GM10847 (cell line): ENCODE results near the gene SHCBP1L.

ENCODE experiments used
- POLR2A ChIP-seq: IDR thresholded peaks from 2 replicates; pipeline ENCODE4 v1.6.1; 2011; ENCODE audit not compliant: insufficient read length; ENCODE audit errors: extremely low read depth

The SHCBP1L gene

DNA sequence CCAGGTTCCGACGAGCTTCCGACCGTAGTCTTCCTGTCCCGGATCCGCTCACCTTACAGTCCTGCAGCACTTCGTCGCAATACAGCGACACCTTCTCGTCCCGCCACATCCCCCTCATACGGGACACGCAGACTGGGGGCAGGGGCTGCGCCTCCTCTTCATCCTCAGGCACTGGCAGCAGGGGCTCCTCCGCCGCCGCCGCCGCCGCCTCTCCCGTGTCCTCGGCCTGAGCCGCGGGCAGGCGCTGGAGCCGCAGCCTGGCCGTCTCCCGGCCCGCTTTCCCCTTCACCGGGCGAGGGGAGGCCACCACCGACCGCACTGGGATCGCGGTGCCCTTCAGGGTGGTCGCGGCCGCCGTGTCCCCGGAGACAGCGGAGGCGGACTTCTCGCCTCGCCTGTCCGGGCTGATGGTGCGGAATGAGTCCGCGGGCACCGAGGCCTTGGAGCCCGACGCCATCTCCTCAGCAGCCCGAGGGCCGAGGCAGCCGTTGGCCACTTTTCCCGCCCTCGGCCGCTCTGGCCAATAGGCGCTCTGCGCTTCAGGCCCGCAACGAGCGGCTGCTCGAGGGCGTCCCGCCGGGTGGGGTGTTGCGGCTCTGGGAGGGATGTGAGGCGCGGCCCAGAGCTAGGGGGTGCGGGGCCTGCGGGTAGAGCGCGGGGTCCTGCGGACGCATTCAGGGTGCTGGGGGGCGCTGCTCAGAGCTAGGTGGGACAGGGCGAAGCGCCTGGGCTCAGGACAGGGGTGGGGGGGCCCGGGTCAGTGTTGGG lies at the start of gene SHCBP1L:
TSS of gene SHCBP1L (minus strand) at position 490 of the 768 bp plus-strand sequence. CDS start at position 457, 33 bp downstream.
- no peak for TF ChIP-seq POLR2A

DNA sequence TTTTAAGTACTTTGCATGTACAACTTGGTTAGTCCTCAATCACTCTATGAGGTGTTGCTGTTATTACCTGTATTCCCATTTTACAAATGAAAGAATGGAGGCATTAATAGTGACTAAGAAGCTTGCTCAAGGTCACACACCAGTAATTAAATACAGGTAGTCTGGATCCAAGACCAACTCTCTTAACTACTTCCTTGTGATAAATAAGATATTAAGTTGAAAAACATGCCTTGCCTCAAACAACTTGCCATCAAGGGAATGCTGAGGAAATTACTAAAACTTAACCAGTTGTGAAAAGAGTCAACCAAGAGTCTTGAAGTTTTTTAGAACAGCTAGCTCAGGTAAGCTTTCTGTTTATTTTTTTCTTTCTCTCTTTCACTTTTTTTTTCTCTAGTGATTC lies 49.3 kb upstream of the SHCBP1L start:
- TF ChIP-seq POLR2A, result no peak

GRCh38 chr1:183000167-183000962 lies 47.4 kb upstream of the SHCBP1L start:
- no peak for TF ChIP-seq POLR2A

DNA sequence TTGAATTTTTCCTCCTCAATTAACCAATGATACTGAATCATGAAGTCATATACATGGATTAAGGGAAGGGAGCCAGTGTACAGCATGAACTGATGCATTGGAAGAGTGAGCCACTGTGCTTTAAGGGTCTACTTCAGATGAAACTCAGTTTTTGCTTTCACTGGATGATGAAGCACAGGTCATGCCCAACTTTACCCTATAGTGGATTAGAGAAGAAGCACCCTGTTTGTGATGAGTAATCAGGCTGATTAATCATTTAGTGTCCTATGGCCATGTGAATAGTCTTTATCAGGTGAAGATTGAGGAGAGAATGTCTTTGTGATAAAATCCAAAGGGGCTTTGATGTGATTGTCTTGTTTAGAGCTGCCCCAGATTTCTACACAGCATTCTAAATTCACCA lies 45.5 kb upstream of the SHCBP1L start:
- TF ChIP-seq POLR2A, result no peak

- TF ChIP-seq POLR2A, result no peak
Measured at GRCh38 chr1:182996816-182997215, 43.9 kb upstream of the SHCBP1L start.

- TF ChIP-seq POLR2A, result no peak
Measured at GRCh38 chr1:182995894-182996293, 42.9 kb upstream of the SHCBP1L start.

DNA sequence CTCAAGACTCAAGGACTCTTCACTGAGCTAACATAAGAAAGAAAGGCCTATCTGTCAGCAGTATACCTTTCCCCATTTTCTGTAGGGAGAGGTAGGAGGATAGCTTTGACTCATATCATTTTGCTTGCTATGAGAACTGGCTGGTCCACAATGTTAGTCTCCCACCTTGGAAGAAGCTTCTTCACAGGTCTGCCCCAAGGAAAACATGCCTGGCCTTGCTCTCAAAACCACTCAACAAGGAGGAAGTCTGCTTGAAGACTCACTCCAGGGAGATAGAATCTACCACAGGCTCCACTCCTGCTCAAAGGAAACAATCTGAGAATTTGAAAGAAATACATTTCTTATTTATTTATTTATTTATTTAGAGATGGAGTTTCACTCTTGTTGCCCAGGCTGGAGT lies 40.8 kb upstream of the SHCBP1L start:
- no peak for TF ChIP-seq POLR2A

GRCh38 chr1:182990413-182991144 lies 37.6 kb upstream of the SHCBP1L start:
- no peak for TF ChIP-seq POLR2A

DNA sequence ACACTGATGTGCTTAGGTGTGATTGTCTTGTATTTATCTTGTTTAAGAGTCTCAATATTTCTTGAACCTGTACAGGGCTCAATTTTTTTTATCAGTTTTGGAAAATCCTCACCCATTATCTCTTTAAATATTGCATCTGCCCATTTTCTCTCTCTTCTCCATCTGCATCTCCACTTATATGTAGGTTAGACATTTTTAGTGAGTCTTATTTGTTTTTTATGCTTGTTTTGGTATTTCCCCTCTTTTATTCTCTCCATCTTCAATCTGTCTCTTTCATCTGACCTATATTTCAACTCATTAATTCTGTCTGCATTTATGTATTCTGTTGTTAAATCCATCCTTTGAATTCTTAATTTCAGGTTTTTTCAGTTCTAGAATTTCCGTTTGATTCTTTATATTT lies 32.9 kb upstream of the SHCBP1L start:
- TF ChIP-seq POLR2A, result no peak

DNA sequence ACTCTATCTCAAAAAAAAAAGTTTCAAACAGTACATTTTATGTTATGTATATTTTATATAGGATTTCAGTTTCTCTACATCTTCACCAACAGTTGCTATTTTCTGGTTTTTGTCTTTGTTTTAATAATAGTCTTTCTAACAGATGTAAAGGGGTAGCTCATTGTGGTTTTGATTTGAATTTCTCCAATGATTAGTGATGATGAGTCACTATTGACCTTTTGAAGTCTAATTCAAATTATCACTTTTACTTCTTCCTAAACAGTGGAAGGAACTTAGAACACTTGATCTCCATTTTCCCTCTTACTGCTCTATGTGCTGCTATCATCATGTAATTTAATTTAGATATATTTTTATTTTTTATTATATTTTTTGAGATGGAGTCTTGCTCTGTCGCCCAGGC lies 31.7 kb upstream of the SHCBP1L start:
- no peak for TF ChIP-seq POLR2A

GRCh38 chr1:182984138-182984537 lies 31.2 kb upstream of the SHCBP1L start:
- no peak for TF ChIP-seq POLR2A

GRCh38 chr1:182978151-182978853 lies 25.3 kb upstream of the SHCBP1L start:
- TF ChIP-seq POLR2A, result no peak

DNA sequence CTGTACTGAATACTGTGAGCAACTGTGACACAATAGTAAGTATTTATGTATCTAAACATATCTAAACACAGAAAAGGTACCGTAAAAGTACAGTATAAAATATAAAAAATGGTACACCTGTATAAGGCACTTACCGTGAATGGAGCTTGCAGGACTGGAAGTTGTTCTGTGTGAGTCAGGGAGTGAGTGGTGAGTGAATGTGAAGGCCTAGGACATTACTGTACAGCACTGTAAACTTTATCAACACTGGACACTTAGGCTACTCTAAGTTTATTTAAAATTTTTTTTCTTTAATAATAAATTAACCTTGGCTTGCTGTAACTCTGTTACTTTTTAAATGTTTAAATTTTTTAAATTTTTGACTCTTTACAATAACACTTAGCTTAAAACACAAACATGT lies 24.5 kb upstream of the SHCBP1L start:
- no peak for TF ChIP-seq POLR2A

- TF ChIP-seq POLR2A, result no peak
Measured at GRCh38 chr1:182974506-182975191, 21.7 kb upstream of the SHCBP1L start.
